GM11168 (cell line): ENCODE results near the gene RIC1.
"Not testable (repeated sequence)": the region's sequence is repeated elsewhere in the genome, so short reads cannot be mapped to it uniquely, and the experiment has no call there.

Experiments
- in situ Hi-C: fragments of 300-500 bp; cut with MboI; formaldehyde crosslinking; loops from one replicate; pipeline ENCODE4 v1.12.0; 2022; ENCODE audit warnings: low sequenced_read_pairs; ENCODE audit not compliant: unreplicated experiment

RIC1 gene

DNA sequence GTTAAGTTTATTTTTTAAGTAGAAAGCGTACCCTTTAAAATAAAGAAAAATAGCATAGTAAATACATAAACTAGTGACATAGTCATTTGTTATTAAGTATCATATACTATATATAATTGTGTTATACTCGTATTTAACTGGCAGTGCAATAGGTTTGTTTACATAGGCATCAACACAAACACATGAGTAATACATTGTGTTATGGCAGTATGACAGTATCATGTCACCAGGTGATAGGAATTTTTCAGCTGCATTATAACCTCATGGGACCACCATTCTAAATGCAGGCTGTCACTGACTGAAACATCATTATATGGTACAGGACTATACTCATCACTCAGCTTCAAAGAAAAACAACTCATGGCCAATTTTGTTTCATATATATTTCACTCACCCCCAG, 8.4 kb upstream of the RIC1 start:
- in situ Hi-C loops, result no loop called here

- in situ Hi-C loops, result no loop called here
These were observed 7.6 kb upstream of the RIC1 start for GRCh38 chr9:5621327-5621726.

DNA sequence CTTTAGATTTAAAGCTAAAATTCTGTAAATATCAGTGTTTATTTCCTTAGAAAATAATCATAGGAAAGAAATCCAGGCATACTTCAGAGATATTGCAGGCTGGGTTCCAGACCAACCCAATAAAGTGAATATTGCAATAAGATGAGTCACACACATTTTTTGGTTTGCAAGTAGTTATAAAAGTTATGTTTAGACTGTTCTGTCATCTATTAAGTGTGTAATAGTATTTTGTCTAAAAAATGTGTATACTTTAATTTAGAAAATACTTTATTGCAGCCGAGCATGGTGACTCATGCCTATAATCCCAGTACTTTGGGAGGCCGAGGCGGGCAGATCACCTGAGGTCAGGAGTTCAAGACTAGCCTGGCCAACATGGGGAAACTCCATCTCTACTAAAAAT, 6.9 kb upstream of the RIC1 start:
- in situ Hi-C loops, result no loop called here

DNA sequence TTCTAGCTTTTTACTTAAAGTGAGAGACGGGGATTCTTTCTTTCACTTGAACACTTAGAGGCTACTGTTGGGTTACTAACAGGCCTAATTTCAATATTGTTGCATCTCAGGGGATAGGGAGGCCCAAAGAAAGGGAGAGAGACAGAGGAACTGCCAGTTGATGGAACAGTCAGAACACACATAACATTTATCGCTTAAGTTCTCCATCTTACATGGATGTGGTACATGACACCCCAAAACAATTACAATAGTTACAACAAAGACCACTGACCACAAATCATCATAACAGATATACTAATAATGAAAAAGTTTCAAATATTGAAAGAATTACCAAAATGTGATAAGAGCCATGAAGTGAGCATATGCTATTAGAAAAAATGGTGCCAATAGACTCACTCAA, 4.3 kb upstream of the RIC1 start:
- in situ Hi-C loops, result no loop called here

- in situ Hi-C loops, result no loop called here
These were observed 1.9 kb upstream of the RIC1 start for GRCh38 chr9:5626727-5627634.

GRCh38 chr9:5627686-5628085, 1.2 kb upstream of the RIC1 start:
- in situ Hi-C loops, result not testable (repeated sequence)

- in situ Hi-C loops, result no loop called here
These were observed 751 bp upstream of the RIC1 start for GRCh38 chr9:5628183-5628529.

GRCh38 chr9:5629312-5630080, 589 bp downstream of the RIC1 start:
- in situ Hi-C loops, result no loop called here

GRCh38 chr9:5630081-5630507, 1.2 kb downstream of the RIC1 start:
- in situ Hi-C loops, result no loop called here

GRCh38 chr9:5631026-5631425, 2.1 kb downstream of the RIC1 start:
- in situ Hi-C loops, result no loop called here

- in situ Hi-C loops, result no loop called here
These were observed 3.6 kb downstream of the RIC1 start for GRCh38 chr9:5632540-5632939.

DNA sequence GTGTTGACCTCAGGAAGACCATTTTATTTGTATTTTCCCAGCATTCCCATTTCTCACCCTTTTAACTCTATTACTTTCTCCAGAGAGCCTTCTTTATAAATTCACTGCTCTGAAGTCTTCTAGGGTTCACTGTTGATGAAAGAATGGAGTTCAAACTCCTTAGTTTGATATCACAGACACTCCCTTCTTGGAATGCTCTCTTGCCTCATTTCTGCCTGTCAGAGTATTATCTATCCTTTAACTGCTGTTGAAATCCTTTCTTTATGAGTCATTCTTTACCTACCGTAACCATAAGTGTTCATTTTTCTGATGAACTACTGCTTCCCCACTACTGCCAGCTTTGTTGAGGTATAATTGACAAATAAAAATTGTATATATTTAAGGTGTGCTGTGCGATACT, 4.3 kb downstream of the RIC1 start:
- in situ Hi-C loops, result no loop called here

DNA sequence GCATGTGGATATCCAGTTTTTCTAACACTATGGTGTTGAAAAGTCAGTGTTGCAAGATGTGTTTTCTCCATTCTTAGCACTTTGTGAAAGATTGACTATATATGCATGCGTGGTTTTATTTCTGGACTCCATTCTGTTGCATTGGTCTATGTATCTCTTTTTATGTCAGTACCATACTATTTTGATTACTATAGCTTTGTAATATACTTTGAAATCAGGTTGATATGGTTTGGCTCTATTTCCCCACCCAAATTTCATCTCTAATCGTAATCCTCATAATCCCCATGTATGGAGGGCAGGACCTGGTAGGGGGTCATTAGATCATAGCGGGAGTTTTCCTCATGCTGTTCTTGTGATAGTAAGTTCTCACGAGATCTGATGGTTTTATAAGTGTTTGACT, 6.5 kb downstream of the RIC1 start:
- in situ Hi-C loops, result no loop called here

- in situ Hi-C loops, result no loop called here
These were observed 10.9 kb downstream of the RIC1 start for GRCh38 chr9:5639816-5640215.

DNA sequence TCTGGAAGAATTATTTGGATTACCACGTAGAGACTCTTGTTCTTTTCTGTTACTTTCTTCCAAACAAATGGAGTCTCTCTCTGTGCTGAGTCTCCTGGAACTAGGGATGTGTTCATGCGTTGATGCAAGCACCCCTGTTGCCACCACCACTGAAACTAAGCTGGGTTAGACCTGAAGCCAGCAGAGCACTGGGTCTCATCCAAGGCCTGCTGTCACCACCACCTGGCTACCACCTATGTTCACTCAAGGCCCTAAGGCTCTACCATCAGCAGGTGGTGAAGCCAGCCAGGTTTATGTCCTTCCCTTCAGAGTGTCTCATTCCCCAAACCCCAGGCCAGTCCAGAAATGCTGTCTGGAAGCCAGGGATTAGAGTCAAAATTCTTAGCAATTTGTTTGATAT, 13.3 kb downstream of the RIC1 start:
- in situ Hi-C loops, result no loop called here

- in situ Hi-C loops, result no loop called here
These were observed 14.2 kb downstream of the RIC1 start for GRCh38 chr9:5643005-5643624.

- in situ Hi-C loops, result no loop called here
These were observed 15.6 kb downstream of the RIC1 start for GRCh38 chr9:5644501-5644900.

GRCh38 chr9:5646116-5646515, 17.2 kb downstream of the RIC1 start:
- in situ Hi-C loops, result no loop called here

GRCh38 chr9:5650356-5651105, 21.6 kb downstream of the RIC1 start:
- in situ Hi-C loops, result no loop called here

DNA sequence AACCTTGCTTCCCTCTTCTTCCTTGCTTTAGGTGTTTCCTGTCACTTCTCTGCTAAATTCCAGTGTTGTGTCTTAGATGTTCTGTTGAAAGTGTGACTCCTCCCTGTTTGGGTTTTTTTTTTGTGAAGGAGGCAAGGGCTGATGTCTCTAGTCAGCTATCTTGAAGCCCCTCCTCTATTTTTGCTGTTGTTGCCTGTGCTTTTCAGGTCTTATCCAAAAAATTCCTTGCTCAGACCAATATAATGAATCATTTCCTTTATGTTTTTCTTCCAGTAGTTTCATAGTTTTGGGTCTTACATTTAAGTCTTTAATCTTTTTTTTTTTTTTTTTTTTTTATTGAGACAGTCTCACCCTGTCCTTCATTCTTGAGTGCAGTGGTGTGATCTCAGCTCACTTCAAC, 22.3 kb downstream of the RIC1 start:
- in situ Hi-C loops, result no loop called here
